Right renal pelvis (tissue), 4 donors: Measurements from ENCODE around the gene VIPR1. TPM values are rescaled to one million over a fixed set of nuclear protein-coding genes. Genes with fewer than 3 reads are reported as not detected.
A peak's percentile ranks its signal among the peaks of the same experiment; 100 is the strongest.

Source experiments
- DNase-seq, 4 donors: peaks; one replicate each; pipeline ENCODE4 v3.0.0-alpha.2; 2013; ENCODE audit warnings: low read depth in 4 of 4, low spot score in 3 of 4, missing footprints in 1 of 4
- polyA plus RNA-seq, 4 donors: library from polyadenylated mRNA; unstranded; fragments of 120-200 nt; gene quantifications; one replicate each; pipeline ENCODE4 v1.2.1, GENCODE V29; 2013; ENCODE audit not compliant: insufficient read length in 4 of 4

Gene VIPR1
- polyA plus RNA-seq = 1 to 10 TPM; 1.1 to 2.5 (median 1.8) TPM

GRCh38 chr3:42502429-42503250 is at the start of gene VIPR1:
TSS of gene VIPR1 (plus strand) at chr3:42502643. CDS start at chr3:42502736, 93 bp downstream.
- DNase-seq = peak; percentile 21 to 44 (median 36)

- DNase-seq = no peak
These were observed 46.2 kb upstream of the VIPR1 start for GRCh38 chr3:42456211-42456610.

GRCh38 chr3:42459151-42459550 is 43.3 kb upstream of the VIPR1 start:
- no peak for DNase-seq

- DNase-seq = no peak
These were observed 40.7 kb upstream of the VIPR1 start for GRCh38 chr3:42461762-42462161.

- DNase-seq = no peak
These were observed 39.4 kb upstream of the VIPR1 start for GRCh38 chr3:42463093-42463492.

GRCh38 chr3:42468111-42468510 is 34.3 kb upstream of the VIPR1 start:
- no peak for DNase-seq

GRCh38 chr3:42472555-42472954 is 29.9 kb upstream of the VIPR1 start:
- no peak for DNase-seq

GRCh38 chr3:42473083-42473932 is 29.1 kb upstream of the VIPR1 start:
- no peak for DNase-seq

GRCh38 chr3:42476225-42477125 is 26.0 kb upstream of the VIPR1 start:
- DNase-seq = no peak

- no peak for DNase-seq
These were observed 24.7 kb upstream of the VIPR1 start for GRCh38 chr3:42477696-42478095.

GRCh38 chr3:42478830-42479229 is 23.6 kb upstream of the VIPR1 start:
- no peak for DNase-seq

- DNase-seq = no peak
These were observed 15.5 kb upstream of the VIPR1 start for GRCh38 chr3:42486814-42487565.

- DNase-seq = no peak
These were observed 13.8 kb upstream of the VIPR1 start for GRCh38 chr3:42488687-42489086.

- no peak for DNase-seq
These were observed 13.1 kb upstream of the VIPR1 start for GRCh38 chr3:42489116-42489936.

- no peak for DNase-seq
These were observed 12.6 kb upstream of the VIPR1 start for GRCh38 chr3:42489937-42490227.

GRCh38 chr3:42490243-42490642 is 12.2 kb upstream of the VIPR1 start:
- DNase-seq = no peak

- no peak for DNase-seq
These were observed 10.4 kb upstream of the VIPR1 start for GRCh38 chr3:42491881-42492507.

- no peak for DNase-seq
These were observed 9.8 kb upstream of the VIPR1 start for GRCh38 chr3:42492508-42493080.
